OCI-LY1 (cell line): ENCODE results near the gene RD3L.

Source experiments
- EZH2 ChIP-seq: fragments of 200-600 bp; sonication (generic), shearing (Covaris generic); IDR thresholded peaks from 2 replicates; pipeline ENCODE4 v1.8.0; 2017; ENCODE audit warnings: borderline replicate concordance, mixed run types, mild to moderate bottlenecking, antibody characterized with exemption, low read length, moderate library complexity, mixed read lengths
- TF ChIP-seq, protein P1 (sequence below): fragments of 200-600 bp; sonication (generic), shearing (Covaris generic); IDR thresholded peaks from 2 replicates; pipeline ENCODE4 v1.5.1; 2017; ENCODE audit warnings: mild to moderate bottlenecking, antibody characterized with exemption, low read length, moderate library complexity, mixed read lengths

DNA sequence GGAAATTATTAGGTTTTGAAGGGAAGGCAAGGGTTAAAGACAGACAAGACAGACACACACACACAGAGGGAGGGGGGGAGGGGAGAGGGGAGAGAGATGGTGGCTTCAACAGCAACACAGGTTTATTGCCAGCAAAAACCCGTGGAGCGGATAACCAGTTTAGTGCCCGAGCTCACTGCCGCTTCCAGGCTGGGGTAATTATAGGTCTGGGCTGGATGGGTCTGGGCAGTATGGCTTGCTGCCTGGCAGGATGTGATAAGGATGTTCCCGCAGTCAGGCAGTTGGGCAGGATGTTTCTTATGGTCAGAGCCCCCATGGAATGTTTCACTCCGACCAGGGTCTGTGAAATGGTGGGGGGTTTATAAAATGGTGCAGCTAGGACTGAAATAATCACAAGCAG, 18.5 kb downstream of the RD3L start:
- TF ChIP-seq, protein P1, sequence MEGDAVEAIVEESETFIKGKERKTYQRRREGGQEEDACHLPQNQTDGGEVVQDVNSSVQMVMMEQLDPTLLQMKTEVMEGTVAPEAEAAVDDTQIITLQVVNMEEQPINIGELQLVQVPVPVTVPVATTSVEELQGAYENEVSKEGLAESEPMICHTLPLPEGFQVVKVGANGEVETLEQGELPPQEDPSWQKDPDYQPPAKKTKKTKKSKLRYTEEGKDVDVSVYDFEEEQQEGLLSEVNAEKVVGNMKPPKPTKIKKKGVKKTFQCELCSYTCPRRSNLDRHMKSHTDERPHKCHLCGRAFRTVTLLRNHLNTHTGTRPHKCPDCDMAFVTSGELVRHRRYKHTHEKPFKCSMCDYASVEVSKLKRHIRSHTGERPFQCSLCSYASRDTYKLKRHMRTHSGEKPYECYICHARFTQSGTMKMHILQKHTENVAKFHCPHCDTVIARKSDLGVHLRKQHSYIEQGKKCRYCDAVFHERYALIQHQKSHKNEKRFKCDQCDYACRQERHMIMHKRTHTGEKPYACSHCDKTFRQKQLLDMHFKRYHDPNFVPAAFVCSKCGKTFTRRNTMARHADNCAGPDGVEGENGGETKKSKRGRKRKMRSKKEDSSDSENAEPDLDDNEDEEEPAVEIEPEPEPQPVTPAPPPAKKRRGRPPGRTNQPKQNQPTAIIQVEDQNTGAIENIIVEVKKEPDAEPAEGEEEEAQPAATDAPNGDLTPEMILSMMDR, result no peak
- no peak for TF ChIP-seq EZH2
